WTC11 (cell line): Measurements from ENCODE around the gene KDF1.

Experiments used
- ATF6 ChIP-seq: sonication (generic); formaldehyde crosslinking; IDR thresholded peaks from 2 replicates; pipeline ENCODE4 v1.8.1; 2023; ENCODE audit warnings: mild to moderate bottlenecking, missing genetic modification reagents
- FOXK1 ChIP-seq: sonication (generic); formaldehyde crosslinking; IDR thresholded peaks from 2 replicates; pipeline ENCODE4 v1.8.0; 2022; ENCODE audit warnings: mild to moderate bottlenecking, moderate library complexity, missing genetic modification reagents
- KAT7 ChIP-seq: sonication (generic); formaldehyde crosslinking; IDR thresholded peaks from 2 replicates; pipeline ENCODE4 v1.8.1; 2023; ENCODE audit warnings: missing genetic modification reagents, mild to moderate bottlenecking, borderline replicate concordance
- NR2C2 ChIP-seq: sonication (generic); formaldehyde crosslinking; IDR thresholded peaks from 2 replicates; pipeline ENCODE4 v1.8.0; 2022; ENCODE audit warnings: mild to moderate bottlenecking, missing genetic modification reagents
- PREB ChIP-seq: sonication (generic); formaldehyde crosslinking; IDR thresholded peaks from 2 replicates; pipeline ENCODE4 v1.8.1; 2022; ENCODE audit warnings: mild to moderate bottlenecking, missing genetic modification reagents, moderate library complexity, borderline replicate concordance
- SP1 ChIP-seq: sonication (generic); formaldehyde crosslinking; conservative IDR thresholded peaks from 2 replicates; pipeline ENCODE4 v1.8.1; 2022; ENCODE audit warnings: missing genetic modification reagents
- ZBTB21 ChIP-seq: sonication (generic); formaldehyde crosslinking; IDR thresholded peaks from 2 replicates; pipeline ENCODE4 v1.8.1; 2023; ENCODE audit warnings: mild to moderate bottlenecking, missing genetic modification reagents, borderline replicate concordance
- ZNF263 ChIP-seq: sonication (generic); formaldehyde crosslinking; IDR thresholded peaks from 2 replicates; pipeline ENCODE4 v1.8.1; 2022; ENCODE audit warnings: low read depth, mild to moderate bottlenecking, moderate library complexity, missing genetic modification reagents
- TF ChIP-seq, protein P1 (sequence below): fragments of 200-600 bp; IDR thresholded peaks from 2 replicates; pipeline ENCODE4 v1.8.0; 2022; ENCODE audit warnings: antibody characterized with exemption
- TF ChIP-seq, protein P2 (sequence below): fragments of 250-450 bp; sonication (Bioruptor Pico); IDR thresholded peaks from 2 replicates; pipeline ENCODE4 v1.9.0; 2021; ENCODE audit warnings: moderate library complexity, mild to moderate bottlenecking, inconsistent platforms, borderline replicate concordance

DNA sequence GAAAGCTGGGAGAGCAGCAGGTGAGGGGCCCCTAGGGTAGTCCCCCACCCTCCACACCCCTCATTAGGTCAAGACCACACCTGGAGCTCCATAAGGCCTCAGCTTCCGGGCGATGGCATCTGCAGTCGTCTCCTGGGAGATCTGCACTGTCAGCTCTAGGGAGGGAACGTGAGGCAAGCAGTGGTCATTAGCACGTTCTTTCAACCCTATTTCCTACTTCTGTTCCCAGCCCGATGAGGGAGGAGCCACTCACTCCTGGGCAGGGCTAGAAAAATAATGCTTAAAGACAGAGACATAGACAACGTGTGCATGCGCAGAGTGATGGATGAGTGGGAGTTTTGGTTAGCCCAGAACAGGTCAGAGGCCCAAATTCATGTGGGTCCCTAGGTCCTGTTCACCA, 9.7 kb downstream of the KDF1 start:
- TF ChIP-seq, protein P1, sequence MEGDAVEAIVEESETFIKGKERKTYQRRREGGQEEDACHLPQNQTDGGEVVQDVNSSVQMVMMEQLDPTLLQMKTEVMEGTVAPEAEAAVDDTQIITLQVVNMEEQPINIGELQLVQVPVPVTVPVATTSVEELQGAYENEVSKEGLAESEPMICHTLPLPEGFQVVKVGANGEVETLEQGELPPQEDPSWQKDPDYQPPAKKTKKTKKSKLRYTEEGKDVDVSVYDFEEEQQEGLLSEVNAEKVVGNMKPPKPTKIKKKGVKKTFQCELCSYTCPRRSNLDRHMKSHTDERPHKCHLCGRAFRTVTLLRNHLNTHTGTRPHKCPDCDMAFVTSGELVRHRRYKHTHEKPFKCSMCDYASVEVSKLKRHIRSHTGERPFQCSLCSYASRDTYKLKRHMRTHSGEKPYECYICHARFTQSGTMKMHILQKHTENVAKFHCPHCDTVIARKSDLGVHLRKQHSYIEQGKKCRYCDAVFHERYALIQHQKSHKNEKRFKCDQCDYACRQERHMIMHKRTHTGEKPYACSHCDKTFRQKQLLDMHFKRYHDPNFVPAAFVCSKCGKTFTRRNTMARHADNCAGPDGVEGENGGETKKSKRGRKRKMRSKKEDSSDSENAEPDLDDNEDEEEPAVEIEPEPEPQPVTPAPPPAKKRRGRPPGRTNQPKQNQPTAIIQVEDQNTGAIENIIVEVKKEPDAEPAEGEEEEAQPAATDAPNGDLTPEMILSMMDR: no peak
- no peak for TF ChIP-seq ATF6 (CRISPR knock-in tag)
- no peak for TF ChIP-seq NR2C2 (CRISPR knock-in tag)
- no peak for TF ChIP-seq FOXK1 (CRISPR knock-in tag)
- TF ChIP-seq ZNF263 (CRISPR knock-in tag): no peak
- no peak for TF ChIP-seq ZBTB21 (CRISPR knock-in tag)
- TF ChIP-seq, protein P2, sequence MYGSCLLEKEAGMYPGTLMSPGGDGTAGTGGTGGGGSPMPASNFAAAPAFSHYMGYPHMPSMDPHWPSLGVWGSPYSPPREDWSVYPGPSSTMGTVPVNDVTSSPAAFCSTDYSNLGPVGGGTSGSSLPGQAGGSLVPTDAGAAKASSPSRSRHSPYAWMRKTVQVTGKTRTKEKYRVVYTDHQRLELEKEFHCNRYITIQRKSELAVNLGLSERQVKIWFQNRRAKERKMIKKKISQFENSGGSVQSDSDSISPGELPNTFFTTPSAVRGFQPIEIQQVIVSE (CRISPR knock-in tag): no peak
- TF ChIP-seq PREB: no peak
- TF ChIP-seq KAT7 (CRISPR knock-in tag): no peak
- no peak for TF ChIP-seq SP1
